HG03460 (cell line): Measurements from ENCODE around the gene PGM1.

Experiments used
- ATAC-seq: cut with Tn5 transposase; IDR thresholded peaks from one replicate; pipeline ENCODE4 v1.9.1; 2021; ENCODE audit not compliant: unreplicated experiment

PGM1 gene

GRCh38 chr1:63691701-63692425 lies 98.7 kb downstream of the PGM1 start:
- peak; percentile 63 for ATAC-seq

GRCh38 chr1:63693944-63694571 lies 100.8 kb downstream of the PGM1 start:
- no peak for ATAC-seq

GRCh38 chr1:63698001-63698838 lies 105.0 kb downstream of the PGM1 start:
- no peak for ATAC-seq

GRCh38 chr1:63701187-63701586 lies 108.0 kb downstream of the PGM1 start:
- ATAC-seq: no peak

GRCh38 chr1:63703701-63704107 lies 110.5 kb downstream of the PGM1 start:
- no peak for ATAC-seq

GRCh38 chr1:63704443-63704842 lies 111.2 kb downstream of the PGM1 start:
- ATAC-seq: no peak

GRCh38 chr1:63705078-63705477 lies 111.9 kb downstream of the PGM1 start:
- peak; percentile 78 for ATAC-seq

GRCh38 chr1:63709267-63709828 lies 116.1 kb downstream of the PGM1 start:
- ATAC-seq: no peak
